Stomach (tissue), 4 donors: ENCODE results near the gene PTPRM.

Experiments
- EP300 ChIP-seq: sonication (generic); formaldehyde crosslinking; IDR thresholded peaks from one replicate; pipeline ENCODE4 v1.6.1; 2017; ENCODE audit warnings: antibody characterized with exemption
- POLR2A ChIP-seq, 4 donors: fragments of 450-650 bp; IDR thresholded peaks; one replicate each; pipeline ENCODE4 v1.6.1; 2016; ENCODE audit warnings: antibody characterized with exemption in 4 of 4, control low read depth in 2 of 4, mild to moderate bottlenecking in 1 of 4, moderate library complexity in 1 of 4
- POLR2AphosphoS5 ChIP-seq, 3 donors: sonication (generic); formaldehyde crosslinking; IDR thresholded peaks; one replicate each; pipeline ENCODE4 v1.6.1; 2016; ENCODE audit warnings: antibody characterized with exemption in 3 of 3
- TF ChIP-seq, protein P1 (sequence below), 7 experiments: fragments of 450-650 bp in 4 of 7; fragments of 200-600 bp in 3 of 7; sonication (generic) in 3 of 7; IDR thresholded peaks; one replicate each; pipeline ENCODE4 v1.5.1; 2016 to 2019; ENCODE audit warnings: antibody characterized with exemption in 7 of 7, control low read depth in 2 of 7, mild to moderate bottlenecking in 1 of 7

DNA sequence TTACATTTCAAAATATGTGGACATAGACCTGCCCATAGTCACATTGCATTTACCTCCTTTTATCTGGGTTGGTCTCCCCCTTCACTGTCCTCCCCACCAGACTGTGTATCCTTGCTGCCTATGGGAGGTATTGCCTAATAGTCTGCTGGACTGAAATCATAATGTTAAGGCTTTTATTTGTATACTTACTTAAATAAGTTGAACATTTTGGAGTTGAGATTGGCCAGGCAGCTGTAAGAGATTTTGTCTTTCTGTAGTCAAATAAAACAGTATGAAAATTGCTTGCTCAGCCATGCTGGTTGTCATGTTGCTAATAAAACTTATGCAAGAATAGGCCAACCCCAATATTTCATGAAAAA, 280.9 kb downstream of the PTPRM start:
- TF ChIP-seq, protein P1, sequence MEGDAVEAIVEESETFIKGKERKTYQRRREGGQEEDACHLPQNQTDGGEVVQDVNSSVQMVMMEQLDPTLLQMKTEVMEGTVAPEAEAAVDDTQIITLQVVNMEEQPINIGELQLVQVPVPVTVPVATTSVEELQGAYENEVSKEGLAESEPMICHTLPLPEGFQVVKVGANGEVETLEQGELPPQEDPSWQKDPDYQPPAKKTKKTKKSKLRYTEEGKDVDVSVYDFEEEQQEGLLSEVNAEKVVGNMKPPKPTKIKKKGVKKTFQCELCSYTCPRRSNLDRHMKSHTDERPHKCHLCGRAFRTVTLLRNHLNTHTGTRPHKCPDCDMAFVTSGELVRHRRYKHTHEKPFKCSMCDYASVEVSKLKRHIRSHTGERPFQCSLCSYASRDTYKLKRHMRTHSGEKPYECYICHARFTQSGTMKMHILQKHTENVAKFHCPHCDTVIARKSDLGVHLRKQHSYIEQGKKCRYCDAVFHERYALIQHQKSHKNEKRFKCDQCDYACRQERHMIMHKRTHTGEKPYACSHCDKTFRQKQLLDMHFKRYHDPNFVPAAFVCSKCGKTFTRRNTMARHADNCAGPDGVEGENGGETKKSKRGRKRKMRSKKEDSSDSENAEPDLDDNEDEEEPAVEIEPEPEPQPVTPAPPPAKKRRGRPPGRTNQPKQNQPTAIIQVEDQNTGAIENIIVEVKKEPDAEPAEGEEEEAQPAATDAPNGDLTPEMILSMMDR (IDR thresholded peaks at IDR 0.05) = no peak
- TF ChIP-seq EP300 (no peak), POLR2A (IDR thresholded peaks at IDR 0.05) (no peak), POLR2AphosphoS5 (IDR thresholded peaks at IDR 0.05) (no peak)
